ENCODE results near the gene CDH4. TPM values are rescaled to one million over a fixed set of nuclear protein-coding genes. Genes with fewer than 3 reads are reported as not detected.

The CDH4 gene
- total RNA-seq, 1 donor from 2014 or later = 0.23 TPM

GRCh38 chr20:61445741-61446140, 193.7 kb downstream of the CDH4 start:
- Mint-ChIP-seq H3K4me3 (ENCODE audit: unreplicated experiment) (no peak overlapping the region), H3K36me3 (ENCODE audit: low read depth, unreplicated experiment) (no peaks in the 10 kb centered on the region), H3K4me1 (ENCODE audit: unreplicated experiment) (no peaks in the 10 kb centered on the region), H3K9me3 (ENCODE audit: unreplicated experiment) (no peaks in the 10 kb centered on the region), H3K27me3 (ENCODE audit: unreplicated experiment) (no peaks in the 10 kb centered on the region), H3K27ac (ENCODE audit: unreplicated experiment) (no peak overlapping the region)
- no peak for TF ChIP-seq CTCF (IDR thresholded peaks at IDR 0.05; ENCODE audit: unreplicated experiment)
- no peak for DNase-seq (ENCODE audit: low spot score)

GRCh38 chr20:61447952-61448351, 195.9 kb downstream of the CDH4 start:
- no peak for DNase-seq (ENCODE audit: low spot score)
- Mint-ChIP-seq H3K9me3 (ENCODE audit: unreplicated experiment) (no peaks in the 10 kb centered on the region), H3K27ac (ENCODE audit: unreplicated experiment) (peak overlapping the region; percentile 39), H3K4me1 (ENCODE audit: unreplicated experiment) (no peaks in the 10 kb centered on the region), H3K4me3 (ENCODE audit: unreplicated experiment) (no peak overlapping the region), H3K27me3 (ENCODE audit: unreplicated experiment) (no peaks in the 10 kb centered on the region), H3K36me3 (ENCODE audit: low read depth, unreplicated experiment) (no peaks in the 10 kb centered on the region)
- no peak for TF ChIP-seq CTCF (IDR thresholded peaks at IDR 0.05; ENCODE audit: unreplicated experiment)

GRCh38 chr20:61448386-61448785, 196.3 kb downstream of the CDH4 start:
- TF ChIP-seq CTCF (IDR thresholded peaks at IDR 0.05; ENCODE audit: unreplicated experiment) = no peak
- Mint-ChIP-seq H3K27ac (ENCODE audit: unreplicated experiment) (no peak overlapping the region), H3K27me3 (ENCODE audit: unreplicated experiment) (no peaks in the 10 kb centered on the region), H3K4me1 (ENCODE audit: unreplicated experiment) (no peaks in the 10 kb centered on the region), H3K36me3 (ENCODE audit: low read depth, unreplicated experiment) (no peaks in the 10 kb centered on the region), H3K9me3 (ENCODE audit: unreplicated experiment) (no peaks in the 10 kb centered on the region), H3K4me3 (ENCODE audit: unreplicated experiment) (no peak overlapping the region)
- DNase-seq (ENCODE audit: low spot score) = no peak

- H3K4me1 Mint-ChIP-seq (ENCODE audit: unreplicated experiment) = no peaks in the 10 kb centered on the region
- H3K27me3 Mint-ChIP-seq (ENCODE audit: unreplicated experiment) = no peaks in the 10 kb centered on the region
- no peak overlapping the region for H3K27ac Mint-ChIP-seq (ENCODE audit: unreplicated experiment)
- no peaks in the 10 kb centered on the region for H3K9me3 Mint-ChIP-seq (ENCODE audit: unreplicated experiment)
- DNase-seq (ENCODE audit: low spot score) = no peak
- H3K36me3 Mint-ChIP-seq (ENCODE audit: low read depth, unreplicated experiment) = no peaks in the 10 kb centered on the region
- H3K4me3 Mint-ChIP-seq (ENCODE audit: unreplicated experiment) = no peak overlapping the region
- no peak for TF ChIP-seq CTCF (IDR thresholded peaks at IDR 0.05; ENCODE audit: unreplicated experiment)
Measured at GRCh38 chr20:61449057-61449609, 197.1 kb downstream of the CDH4 start.

GRCh38 chr20:61449916-61450315, 197.9 kb downstream of the CDH4 start:
- no peak overlapping the region for H3K4me3 Mint-ChIP-seq (ENCODE audit: unreplicated experiment)
- no peak for TF ChIP-seq CTCF (IDR thresholded peaks at IDR 0.05; ENCODE audit: unreplicated experiment)
- H3K27ac Mint-ChIP-seq (ENCODE audit: unreplicated experiment) = no peak overlapping the region
- H3K9me3 Mint-ChIP-seq (ENCODE audit: unreplicated experiment) = no peaks in the 10 kb centered on the region
- H3K27me3 Mint-ChIP-seq (ENCODE audit: unreplicated experiment) = no peaks in the 10 kb centered on the region
- H3K4me1 Mint-ChIP-seq (ENCODE audit: unreplicated experiment) = no peaks in the 10 kb centered on the region
- H3K36me3 Mint-ChIP-seq (ENCODE audit: low read depth, unreplicated experiment) = no peaks in the 10 kb centered on the region
- DNase-seq (ENCODE audit: low spot score) = no peak

All from endothelial cell (in vitro differentiated cells).